Thyroid gland (tissue), 4 donors: Measurements from ENCODE around the gene CST5.

Experiments
- CTCF ChIP-seq, 6 experiments: fragments of 200-600 bp in 3 of 6; fragments of 450-650 bp in 3 of 6; sonication (generic) in 3 of 6; IDR thresholded peaks; one replicate each; pipeline ENCODE4 v1.5.1; 2016 to 2019; ENCODE audit warnings: antibody characterized with exemption in 6 of 6, mild to moderate bottlenecking in 2 of 6, inconsistent platforms in 1 of 6, moderate library complexity in 1 of 6
- POLR2A ChIP-seq, 2 donors: fragments of 450-650 bp; IDR thresholded peaks; one replicate each; pipeline ENCODE4 v1.6.1; 2017; ENCODE audit warnings: antibody characterized with exemption in 2 of 2, mild to moderate bottlenecking in 2 of 2, moderate library complexity in 1 of 2

GRCh38 chr20:23869520-23869919 is 10.0 kb downstream of the CST5 start:
- no peak for TF ChIP-seq CTCF (IDR thresholded peaks at IDR 0.05)
- no peak for TF ChIP-seq POLR2A (IDR thresholded peaks at IDR 0.05)
